HG03066 (cell line): Measurements from ENCODE around the gene CCDC142.
A peak's percentile ranks its signal among the peaks of the same experiment; 100 is the strongest.
"Not testable (repeated sequence)": the region's sequence is repeated elsewhere in the genome, so short reads cannot be mapped to it uniquely, and the experiment has no call there.

ENCODE experiments used
- ATAC-seq: cut with Tn5 transposase; IDR thresholded peaks from one replicate; pipeline ENCODE4 v1.9.1; 2021; ENCODE audit warnings: low read depth; ENCODE audit not compliant: unreplicated experiment

The CCDC142 gene

DNA sequence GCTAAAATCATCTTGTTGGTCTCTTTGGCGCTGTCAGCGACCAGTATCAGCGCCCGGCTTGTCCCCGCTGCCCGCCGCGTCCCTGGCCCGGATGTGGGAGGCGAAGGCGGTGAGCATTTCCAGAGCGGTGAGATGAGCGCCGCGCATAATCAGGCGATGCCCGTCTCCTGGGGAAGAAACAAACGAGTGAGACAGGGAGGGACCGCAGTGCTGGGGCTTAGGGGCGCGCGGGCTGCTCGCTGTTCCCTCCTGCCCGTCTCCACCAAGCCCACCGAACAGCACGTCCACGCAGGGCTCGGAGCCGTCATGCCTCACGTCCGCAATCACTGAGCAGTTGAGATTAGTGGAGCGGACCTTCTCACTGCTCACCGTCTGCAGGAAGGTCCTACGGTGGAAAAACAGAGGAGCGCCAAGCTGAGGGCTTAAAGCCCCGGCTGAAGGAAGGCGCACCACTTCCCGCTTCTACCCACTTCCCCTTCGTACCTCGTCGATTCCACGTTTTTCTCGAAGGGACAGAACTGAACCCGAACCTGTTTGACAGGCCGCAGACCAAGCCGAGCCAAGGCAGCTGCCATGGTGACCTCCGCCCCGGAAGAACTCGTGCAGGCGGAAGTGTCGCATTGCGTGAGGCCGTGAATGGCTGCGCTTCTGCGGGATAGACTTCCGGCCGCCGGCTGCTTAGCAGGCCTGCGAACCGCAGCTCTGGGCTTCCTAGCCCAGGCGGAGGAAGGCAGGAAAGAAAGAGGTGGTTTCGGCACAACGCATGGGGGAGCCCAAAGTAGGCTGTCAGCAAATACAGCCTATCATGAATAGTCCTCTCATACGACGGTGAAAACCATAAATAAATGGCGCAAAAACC, 10.5 kb downstream of the CCDC142 start, which contains the start of gene MRPL53:
MRPL53 (minus strand) TSS at position 595 of the 859 bp plus-strand sequence; CDS start at position 575, 20 bp downstream.
- peak; percentile 82 for ATAC-seq

DNA sequence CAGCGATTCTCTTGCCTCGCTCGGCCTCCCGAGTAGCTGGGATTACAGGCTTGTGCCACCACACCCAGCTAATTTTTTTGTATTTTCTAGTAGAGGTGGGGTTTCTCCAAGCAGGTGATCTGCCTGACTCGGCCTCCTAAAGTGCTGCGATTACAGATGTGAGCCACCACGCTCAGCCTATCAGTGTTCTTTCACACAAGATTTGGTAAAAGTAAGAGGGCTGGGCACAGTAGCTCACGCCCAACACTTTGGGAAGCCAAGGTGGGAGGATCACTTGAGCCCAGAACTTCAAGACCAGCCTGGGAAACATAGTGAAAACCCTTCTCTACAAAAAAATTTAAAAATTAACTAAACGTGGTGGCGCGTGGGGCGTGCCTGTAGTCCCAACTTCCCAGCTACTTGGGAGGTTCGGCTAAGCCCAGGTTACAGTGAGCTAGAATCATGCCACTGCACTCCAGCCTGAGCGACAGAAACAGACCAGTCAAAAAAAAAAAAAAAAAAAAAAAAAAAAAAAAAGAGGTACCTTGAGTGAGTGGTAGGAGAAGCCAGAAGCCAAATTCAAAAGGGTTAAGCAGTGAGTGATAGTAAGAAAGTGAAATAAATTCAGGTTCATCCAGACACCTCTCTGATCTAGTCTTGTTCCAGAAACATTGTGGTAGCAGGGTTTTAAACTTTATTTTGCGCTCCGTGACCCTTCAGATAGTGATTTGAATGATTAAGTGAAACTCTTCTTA, 11.3 kb downstream of the CCDC142 start:
- no peak for ATAC-seq

DNA sequence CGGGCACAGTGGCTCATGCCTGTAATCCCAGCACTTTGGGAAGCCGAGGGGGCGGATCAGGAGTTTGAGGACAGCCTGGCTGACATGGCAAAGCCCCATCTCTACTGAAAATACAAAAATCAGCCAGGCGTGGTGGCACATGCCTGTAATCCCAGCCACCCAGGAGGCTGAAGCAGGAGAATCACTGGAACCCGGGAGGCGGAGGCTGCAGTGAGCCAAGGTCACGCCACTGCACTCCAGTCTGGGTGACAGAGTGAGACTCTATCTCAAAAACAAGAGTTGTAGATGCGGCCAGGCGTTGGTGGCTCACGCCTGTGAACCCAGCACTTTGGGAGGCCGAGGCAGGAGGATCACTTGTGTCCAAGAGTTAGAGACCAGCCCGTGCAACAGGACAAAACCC, 12.1 kb downstream of the CCDC142 start:
- not testable (repeated sequence) for ATAC-seq

DNA sequence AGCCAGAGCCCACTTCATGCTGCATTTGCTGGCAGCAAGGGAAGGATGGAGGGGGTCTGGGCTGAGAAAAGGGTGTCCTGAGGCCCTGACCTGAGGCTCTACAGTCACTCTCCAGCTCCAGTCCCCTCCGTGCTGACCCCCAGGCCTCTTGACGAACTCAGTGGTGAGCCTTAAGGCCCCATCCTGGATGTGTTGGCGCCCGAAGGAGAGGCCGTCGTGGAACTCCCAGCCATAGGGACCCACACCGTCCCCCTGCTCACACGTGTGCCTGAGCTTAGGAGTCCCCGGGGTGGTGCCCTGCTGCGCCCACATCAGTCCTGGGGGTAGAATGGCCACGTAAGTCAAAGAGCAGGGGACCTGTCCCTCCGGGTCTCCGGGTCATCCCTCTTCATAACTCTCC, 18.4 kb downstream of the CCDC142 start:
- ATAC-seq = no peak

DNA sequence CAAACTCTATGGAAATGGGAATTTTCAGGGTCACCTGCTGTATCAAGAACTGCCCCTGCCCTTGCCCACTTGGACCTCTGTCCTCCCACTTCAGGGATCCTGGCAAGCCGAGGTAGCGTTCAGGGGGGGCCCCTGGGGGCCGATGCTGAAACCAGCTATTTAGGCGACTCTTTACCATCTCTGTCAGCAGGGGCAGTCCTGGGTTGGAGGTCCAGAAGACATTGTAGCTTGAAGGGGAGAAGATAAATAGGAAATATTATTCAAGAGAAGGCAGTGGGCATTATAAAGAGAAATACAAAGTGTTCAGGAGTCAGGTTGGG, 20.1 kb downstream of the CCDC142 start:
- no peak for ATAC-seq

DNA sequence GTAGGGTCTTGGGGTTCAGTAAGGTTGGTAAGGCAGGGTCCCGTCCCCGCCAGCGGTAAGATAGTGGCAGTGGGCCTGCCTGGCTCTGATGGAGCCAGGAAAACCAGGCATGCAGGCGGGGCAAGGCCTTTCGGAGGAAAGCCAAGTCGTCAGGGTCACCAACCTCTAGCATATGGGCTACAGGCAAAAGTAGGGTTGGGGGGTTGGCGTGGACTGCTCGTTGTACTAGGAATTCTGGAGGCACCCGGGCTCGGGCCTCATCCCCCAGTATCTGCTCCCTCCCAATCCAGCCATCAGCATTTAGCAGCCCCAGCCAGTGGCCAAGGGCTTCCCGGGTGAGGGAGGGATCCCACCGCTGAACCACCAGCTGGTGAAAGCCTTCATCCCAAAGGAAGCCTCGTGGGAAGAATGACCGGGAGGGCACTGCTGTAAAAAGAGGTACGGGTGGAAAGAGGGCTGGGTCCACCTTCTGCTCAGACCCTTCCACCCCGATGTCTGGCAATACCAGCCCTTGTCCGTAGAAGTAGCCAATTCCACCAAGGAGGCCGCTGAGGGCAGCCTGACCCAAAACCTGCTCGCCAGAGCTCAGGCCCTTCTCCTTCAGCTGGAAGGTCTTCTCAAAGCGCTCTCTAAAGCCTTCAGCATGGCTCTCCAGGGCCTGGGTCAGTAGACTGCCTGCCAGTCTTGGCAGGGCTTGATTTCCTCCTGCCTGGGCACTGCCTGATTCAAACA, 20.6 kb downstream of the CCDC142 start:
- no peak for ATAC-seq

DNA sequence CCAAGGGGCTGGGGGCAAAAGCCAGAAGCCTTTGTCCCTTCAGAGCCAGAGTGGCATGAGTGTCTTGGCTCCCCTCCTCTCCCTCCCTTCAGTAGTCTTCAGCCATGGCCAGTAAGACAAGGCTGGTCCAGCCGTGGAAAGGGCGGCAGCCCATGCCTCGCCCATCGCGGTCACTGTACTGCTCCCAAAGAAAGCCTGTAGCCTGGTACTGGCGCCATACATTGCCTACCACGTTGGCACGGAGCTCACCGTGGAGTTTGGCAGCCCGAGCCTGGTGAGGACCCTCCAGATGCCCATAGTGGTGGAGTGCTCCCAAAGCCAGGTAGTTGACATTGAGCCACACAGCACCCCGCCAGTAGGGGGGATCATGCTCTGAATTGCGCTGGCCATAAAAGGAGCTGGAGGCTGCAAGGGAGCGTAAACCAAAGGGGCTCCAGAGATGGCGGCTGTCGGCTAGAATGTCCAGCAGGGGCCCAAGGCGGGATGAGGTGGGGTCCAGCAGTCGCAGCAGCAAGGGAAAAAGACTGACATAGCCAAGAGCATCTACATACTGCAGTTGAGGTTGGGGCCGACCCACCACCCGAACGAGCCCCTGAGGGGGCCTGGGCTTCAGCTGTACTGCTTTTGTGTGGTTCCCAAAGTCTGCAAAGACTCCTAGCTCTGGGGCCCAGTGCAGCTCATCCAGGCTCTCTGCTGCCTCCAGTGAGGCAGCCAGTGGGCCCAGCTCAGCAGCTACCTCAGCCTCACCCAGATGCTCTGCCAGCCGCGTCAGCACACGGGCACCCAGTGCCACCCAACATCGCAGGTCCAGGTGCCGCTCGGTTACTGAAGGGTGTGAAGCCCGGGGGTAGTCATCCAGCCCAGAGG, 21.4 kb downstream of the CCDC142 start:
- no peak for ATAC-seq

DNA sequence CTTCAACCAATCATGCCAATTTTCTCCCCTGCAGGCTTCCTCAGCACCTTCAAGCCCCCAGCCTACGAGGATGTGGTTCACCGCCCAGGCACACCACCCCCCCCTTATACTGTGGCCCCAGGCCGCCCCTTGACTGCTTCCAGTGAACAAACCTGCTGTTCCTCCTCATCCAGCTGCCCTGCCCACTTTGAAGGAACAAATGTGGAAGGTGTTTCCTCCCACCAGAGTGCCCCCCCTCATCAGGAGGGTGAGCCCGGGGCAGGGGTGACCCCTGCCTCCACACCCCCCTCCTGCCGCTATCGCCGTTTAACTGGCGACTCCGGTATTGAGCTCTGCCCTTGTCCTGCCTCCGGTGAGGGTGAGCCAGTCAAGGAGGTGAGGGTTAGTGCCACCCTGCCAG, 22.6 kb downstream of the CCDC142 start:
- not testable (repeated sequence) for ATAC-seq

DNA sequence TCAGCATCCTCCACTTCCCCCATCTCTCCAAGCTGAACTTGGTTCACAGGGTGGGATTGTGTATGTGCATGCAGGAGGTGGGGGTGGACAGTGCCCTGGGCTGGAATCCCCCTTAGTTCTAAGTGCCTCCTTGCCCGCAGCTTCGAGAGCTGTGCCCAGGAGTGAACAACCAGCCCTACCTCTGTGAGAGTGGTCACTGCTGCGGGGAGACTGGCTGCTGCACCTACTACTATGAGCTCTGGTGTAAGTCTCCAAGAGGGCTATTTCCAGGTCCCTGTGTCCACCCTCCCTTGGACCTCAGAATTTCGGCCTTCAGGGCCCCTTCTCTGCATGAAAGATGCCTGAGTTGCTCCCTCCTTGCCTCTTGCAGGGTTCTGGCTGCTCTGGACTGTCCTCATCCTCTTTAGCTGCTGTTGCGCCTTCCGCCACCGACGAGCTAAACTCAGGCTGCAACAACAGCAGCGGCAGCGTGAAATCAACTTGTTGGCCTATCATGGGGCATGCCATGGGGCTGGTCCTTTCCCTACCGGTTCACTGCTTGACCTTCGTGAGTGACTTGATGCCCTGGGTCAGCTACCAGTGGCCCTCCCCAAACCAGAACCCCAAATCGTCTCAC, 23.2 kb downstream of the CCDC142 start:
- ATAC-seq = not testable (repeated sequence)

DNA sequence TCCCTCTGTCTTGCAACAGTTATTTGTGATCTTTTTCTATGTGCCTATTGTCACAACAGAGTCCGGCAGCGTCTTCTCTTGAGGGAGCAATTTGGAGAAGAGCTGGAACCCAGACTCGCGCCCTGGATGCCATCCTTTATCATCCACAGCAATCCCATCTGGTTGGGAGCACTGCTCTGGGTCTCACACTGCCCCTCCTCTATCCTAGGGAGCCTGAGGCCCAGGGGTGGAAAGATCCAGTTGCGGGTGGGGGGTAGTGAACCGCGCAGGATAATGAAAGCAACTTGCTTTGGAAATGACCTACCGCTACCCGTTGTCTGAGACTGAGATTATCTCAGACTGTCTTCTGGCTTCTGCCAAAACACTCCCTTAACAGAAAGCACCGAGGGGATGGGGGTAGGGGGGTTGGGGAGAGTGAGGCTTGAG, 23.8 kb downstream of the CCDC142 start:
- ATAC-seq = no peak

DNA sequence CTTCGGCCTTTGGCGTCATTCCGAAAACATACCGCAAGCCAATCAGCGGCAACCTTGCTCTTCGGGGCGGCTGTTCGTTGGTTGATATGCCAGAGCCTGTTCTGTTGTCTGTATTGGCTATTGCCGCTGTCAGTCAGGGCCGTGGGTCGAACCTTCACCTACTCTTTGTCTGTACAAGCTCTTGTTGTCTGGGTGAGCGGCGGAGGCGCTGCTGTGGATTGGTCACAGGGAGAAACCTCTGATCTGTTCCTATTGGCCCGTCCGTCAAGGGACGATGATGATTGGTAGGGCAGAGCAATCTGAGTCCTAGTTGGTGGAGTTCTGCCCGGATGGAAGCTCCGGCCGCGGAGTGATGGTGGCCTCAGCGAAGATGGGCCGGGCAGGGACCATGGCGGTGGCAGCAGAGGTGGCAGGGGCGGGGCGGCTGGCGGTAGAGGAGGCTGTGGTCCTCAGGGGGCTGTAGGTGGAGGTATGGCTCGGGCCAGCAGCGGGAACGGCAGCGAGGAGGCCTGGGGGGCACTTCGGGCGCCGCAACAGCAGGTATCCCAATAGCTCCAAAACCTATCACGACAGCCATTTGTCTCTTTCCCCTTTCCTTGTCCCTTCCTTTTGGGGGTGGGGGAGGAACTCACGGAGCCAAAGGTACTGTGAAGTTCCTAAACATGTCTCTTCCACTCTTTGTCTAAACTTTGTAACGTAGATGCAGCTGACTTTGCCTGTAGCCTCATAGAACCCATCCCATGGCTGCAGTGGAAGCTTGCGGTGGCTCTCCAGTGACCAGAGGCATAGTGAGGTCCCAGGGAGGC, 24.5 kb downstream of the CCDC142 start, which contains the start of gene WBP1:
WBP1 (plus strand) TSS at position 307 of the 806 bp plus-strand sequence; CDS start at position 472, 165 bp downstream.
- peak; percentile 84 for ATAC-seq

DNA sequence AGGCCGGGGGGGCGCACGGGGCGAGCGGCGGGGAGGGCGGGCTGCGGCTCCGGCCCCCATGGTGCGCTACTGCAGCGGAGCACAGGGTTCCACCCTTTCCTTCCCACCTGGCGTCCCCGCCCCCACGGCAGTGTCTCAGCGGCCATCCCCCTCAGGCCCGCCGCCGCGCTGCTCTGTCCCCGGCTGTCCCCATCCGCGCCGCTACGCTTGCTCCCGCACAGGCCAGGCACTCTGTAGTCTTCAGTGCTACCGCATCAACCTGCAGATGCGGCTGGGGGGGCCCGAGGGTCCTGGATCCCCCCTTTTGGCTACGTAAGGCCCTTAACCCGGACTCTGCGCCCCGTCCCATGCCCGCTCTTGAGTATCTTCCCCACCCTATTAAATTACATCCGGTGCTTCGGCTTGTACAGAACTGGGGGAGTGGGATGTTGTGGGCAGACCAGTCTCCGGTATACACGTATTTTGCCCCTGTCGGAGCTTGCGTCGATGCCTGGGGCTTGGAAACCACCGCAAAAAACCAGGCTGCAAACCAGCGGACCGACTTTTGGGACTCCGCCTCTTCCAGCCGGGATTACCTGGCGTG, 25.2 kb downstream of the CCDC142 start:
- peak; percentile 40 for ATAC-seq

DNA sequence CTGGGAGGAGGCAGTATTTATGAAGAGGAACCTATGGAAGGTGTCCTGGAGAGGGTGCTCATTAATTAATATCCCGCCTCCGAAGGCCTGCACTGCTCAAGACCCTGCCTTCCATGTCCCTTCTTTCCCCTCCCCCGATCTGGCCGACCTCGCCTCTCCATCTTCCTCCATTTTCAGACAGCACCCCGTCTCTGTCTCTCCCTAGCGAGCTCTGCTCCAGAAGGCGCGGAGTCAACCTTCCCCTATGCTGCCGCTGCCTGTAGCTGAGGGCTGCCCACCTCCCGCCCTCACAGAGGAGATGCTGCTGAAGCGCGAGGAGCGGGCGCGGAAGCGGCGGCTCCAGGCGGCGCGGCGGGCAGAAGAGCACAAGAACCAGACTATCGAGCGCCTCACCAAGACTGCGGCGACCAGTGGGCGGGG, 25.7 kb downstream of the CCDC142 start:
- no peak for ATAC-seq

DNA sequence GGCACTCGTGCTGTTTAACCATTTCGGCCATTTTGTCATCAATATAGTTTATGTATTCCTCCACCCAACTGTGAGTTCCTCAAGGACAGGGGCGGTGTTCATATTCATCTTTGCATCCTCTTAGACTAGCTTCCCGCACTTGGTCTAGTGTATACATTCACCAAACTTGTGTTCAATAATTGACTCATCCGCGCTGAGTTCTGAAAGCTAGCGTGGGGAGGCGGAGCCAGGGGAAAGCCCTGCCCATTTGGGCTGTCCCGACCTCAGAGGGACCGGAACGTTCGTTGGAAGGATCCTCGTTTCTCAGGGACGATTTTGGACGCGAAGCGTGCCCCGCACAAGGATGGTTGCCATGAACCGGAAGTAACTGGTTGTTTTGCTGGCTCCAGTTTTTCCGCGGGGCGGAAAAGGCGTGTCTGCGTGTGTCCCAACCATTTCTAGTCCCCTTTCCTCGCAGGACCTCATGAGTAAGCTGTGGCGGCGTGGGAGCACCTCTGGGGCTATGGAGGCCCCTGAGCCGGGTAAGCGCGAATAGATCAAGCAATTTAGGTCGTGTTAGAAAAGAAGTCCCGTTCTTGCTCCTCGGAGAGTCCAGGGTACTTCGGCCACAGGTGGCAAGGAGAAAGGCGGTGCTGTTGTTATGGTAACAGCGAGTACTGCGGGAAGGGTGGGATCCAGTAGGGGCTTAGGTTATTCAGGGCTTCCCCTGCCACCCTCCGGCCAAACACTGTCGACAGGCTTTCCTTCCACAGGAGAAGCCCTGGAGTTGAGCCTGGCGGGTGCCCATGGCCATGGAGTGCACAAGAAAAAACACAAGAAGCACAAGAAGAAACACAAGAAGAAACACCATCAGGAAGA, 27.9 kb downstream of the CCDC142 start, which contains the start of gene INO80B:
INO80B (plus strand) TSS at position 434 of the 858 bp plus-strand sequence; CDS start at position 464, 30 bp downstream.
- ATAC-seq = peak; percentile 37

DNA sequence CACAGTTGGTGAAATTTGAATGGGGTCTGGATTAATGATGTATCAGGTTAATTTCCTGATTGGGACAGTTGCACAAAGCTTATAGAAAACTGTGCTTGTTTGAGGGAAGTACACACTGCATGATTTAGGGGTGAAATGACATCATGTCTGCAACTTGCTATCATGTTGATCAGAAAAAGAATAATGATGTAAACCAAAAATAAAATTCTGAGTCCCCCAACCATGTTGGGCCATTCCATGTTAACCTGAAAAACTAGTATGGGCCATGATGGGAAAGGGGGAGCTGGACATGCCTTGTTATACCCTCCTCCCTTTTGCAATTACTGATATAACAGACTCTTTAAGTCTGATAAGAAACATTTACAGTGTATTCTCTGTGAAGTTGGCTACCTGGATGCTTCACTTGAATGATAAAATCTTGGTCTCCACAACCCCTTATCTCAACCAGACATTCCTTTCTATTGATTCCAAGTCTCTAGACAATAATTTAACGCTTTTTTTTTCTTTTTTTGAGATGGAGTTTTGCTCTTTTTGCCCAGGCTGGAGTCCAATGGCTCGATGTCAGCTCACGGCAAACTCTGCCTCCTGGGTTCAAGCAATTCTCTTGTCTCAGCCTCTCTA, 32.1 kb downstream of the CCDC142 start:
- ATAC-seq = no peak

DNA sequence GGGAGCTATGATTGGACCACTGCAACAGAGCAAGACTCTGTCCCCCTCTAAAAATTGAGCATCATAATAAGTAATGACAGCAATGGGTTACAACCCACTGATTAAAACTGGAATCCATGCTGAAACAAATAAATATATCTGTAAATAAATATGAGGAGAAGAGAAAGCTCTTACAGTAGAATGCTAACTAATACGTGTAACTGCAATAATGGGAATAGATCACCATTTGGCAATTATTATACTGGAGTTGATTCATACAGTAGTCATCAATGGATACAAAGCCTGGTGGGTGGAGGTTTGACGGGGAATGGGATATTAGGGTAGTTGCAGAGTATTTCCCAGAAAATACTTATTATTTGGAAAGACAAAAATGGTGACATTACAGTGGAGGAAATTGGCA, 34.0 kb downstream of the CCDC142 start:
- no peak for ATAC-seq
